Measurements from ENCODE around the gene HS3ST2. TPM values are rescaled to one million over a fixed set of nuclear protein-coding genes. Genes with fewer than 3 reads are reported as not detected.

HS3ST2 gene
- total RNA-seq: 0.11 and 0.75 TPM in 2 replicates

GRCh38 chr16:22813948-22814710 lies at the start of gene HS3ST2:
HS3ST2 (plus strand) TSS chr16:22814162; CDS start chr16:22814611, 449 bp downstream.

